ENCODE results near the gene PITX2.
"Not testable (repeated sequence)": the region's sequence is repeated elsewhere in the genome, so short reads cannot be mapped to it uniquely, and the experiment has no call there.

Gene PITX2

DNA sequence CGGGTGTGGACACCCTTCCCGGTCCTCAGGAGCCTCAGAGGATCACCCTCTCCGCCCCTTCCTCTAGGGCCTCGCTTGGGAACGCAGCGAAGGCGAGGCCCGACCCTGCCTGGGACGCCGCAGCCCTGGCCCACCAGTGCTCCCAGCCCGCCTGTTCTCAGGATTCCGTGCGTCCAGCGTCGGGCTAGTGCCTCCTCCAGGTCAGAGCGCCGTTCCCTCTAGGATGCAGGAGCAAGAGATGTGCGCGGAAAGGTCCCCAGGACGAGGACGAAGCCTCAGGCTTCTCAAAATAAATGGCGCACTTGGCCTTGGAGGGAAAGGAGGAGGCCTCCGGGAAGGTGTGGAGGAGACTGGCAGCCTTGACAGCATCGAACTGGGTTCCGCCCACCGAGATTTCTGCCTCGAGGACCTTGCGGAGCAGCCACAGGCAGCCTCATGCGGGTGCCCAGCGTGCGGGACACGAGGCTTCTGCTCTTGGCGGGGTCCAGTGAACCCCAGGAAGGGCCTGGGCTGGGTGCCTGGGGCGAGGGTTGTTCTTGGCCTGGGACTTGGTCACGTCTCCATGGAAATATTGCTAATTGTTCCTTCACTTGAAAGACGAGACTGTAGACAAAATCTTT is 35.1 kb downstream of the PITX2 start:
- Histone ChIP-seq H3K4me3 (no peak overlapping the region), H4K20me1 (no peaks in the 10 kb centered on the region), H3K9ac (no peak overlapping the region), H3K9me3 (replicated peaks in 1 of 11) (0 out of 22 replicates have a peak, but pooled peaks cover 0 to 3% (median 0%) of the 10 kb centered on the region in 11 experiments), H3K27me3 (no peaks in the 10 kb centered on the region), H3K4me1 (no peaks in the 10 kb centered on the region), H3K36me3 (no peaks in the 10 kb centered on the region), H3K27ac (no peak overlapping the region), H3K4me2 (no peak overlapping the region)
- TF ChIP-seq Cebpa-rat (IDR thresholded peaks at IDR 0.05): no peak

DNA sequence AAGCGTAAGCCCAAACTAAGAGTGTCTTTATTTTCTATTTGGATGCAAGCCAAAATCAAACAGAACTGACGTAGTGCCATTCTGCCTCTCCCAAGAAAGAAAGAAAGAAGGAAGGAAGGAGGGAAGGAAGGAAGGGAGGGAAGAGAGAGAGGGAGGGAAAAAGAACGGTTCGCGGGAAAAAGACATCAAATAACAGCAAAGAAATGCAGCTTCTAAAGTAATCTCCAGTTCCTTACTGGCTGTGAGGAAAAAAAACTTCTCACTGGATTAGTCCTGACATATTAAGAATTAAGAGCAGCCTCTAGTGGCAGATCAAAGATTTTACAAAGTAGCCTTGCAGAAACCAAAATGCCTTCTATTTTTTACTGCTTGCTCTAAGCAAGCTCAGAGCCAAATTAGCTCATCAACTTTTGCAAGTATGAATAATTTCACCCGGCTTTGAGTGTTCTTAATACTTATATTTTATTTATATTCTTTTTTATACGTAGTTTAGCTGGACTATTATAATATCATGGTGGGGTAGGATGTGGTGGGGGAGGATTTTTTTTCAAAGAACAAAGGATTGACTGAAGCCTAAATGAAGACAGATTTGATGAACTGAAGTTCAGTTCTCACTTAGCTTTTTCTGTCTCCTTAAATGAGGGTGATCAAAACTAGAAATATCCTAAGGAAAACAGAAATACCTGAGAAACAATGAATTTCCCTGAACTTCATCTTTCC is 36.6 kb downstream of the PITX2 start:
- H3K4me2 ChIP-seq: no peak overlapping the region

DNA sequence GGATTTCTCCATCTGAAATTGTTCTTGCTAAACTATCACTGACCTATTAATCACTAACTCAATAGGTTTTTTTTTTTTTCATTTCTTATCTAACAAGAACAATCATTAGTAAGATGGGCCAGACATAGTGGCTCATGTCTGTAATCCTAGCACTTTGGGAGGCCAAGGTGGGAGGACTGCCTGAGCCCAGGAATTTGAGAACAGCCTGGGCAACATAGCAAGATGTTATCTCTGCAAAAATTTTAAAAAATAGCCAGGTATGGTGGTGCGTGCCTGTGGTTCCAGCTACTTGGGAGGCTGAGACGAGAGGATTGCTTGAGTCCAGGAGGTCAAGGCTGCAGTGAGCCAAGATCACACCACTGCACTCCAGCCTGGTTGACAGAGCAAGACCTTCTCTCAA is 46.2 kb downstream of the PITX2 start:
- not testable (repeated sequence) for H3K27me3 ChIP-seq, H3K36me3 ChIP-seq

More for the DNA sequence above, 36.6 kb downstream of the PITX2 start:
- Histone ChIP-seq H4K20me1 (no peaks in the 10 kb centered on the region), H3K9ac (no peak overlapping the region), H3K4me1 (no peaks in the 10 kb centered on the region), H3K36me3 (no peaks in the 10 kb centered on the region), H3K9me3 (replicated peaks in 1 of 11) (no peaks in the 10 kb centered on the region), H3K4me3 (no peak overlapping the region), H3K27ac (no peak overlapping the region), H3K27me3 (no peaks in the 10 kb centered on the region)
- TF ChIP-seq Cebpa-rat (IDR thresholded peaks at IDR 0.05): no peak

More for the DNA sequence above, 46.2 kb downstream of the PITX2 start:
- H3K9me3 ChIP-seq (replicated peaks in 1 of 11): peaks cover 0 to 16% (median 0%) of the 10 kb centered on the region in 11 experiments; a peak in 3 of 22 replicates
- H3K4me1 ChIP-seq, H3K4me3 ChIP-seq, H4K20me1 ChIP-seq, H3K9ac ChIP-seq, H3K27ac ChIP-seq, H3K4me2 ChIP-seq: not testable (repeated sequence)
